GM18508 (cell line): ENCODE measurements around the gene IGF1R.

Experiments used
- ATAC-seq: cut with Tn5 transposase; IDR thresholded peaks from one replicate; pipeline ENCODE4 v1.9.1; 2021; ENCODE audit warnings: moderate number of reproducible peaks; ENCODE audit not compliant: insufficient read depth, unreplicated experiment

The IGF1R gene

GRCh38 chr15:98722209-98722608, 73.9 kb downstream of the IGF1R start:
- no peak for ATAC-seq

GRCh38 chr15:98722645-98723044, 74.3 kb downstream of the IGF1R start:
- ATAC-seq, result no peak

GRCh38 chr15:98723195-98723594, 74.9 kb downstream of the IGF1R start:
- ATAC-seq, result no peak

GRCh38 chr15:98724048-98724447, 75.7 kb downstream of the IGF1R start:
- ATAC-seq, result no peak

- no peak for ATAC-seq
Observed at GRCh38 chr15:98724494-98724893, 76.2 kb downstream of the IGF1R start.

- no peak for ATAC-seq
Observed at GRCh38 chr15:98725874-98726273, 77.5 kb downstream of the IGF1R start.

- ATAC-seq, result no peak
Observed at GRCh38 chr15:98727115-98728040, 79.0 kb downstream of the IGF1R start.

- ATAC-seq, result no peak
Observed at GRCh38 chr15:98728082-98728810, 79.9 kb downstream of the IGF1R start.

- no peak for ATAC-seq
Observed at GRCh38 chr15:98728811-98729160, 80.4 kb downstream of the IGF1R start.

- no peak for ATAC-seq
Observed at GRCh38 chr15:98729446-98730042, 81.2 kb downstream of the IGF1R start.

- no peak for ATAC-seq
Observed at GRCh38 chr15:98730860-98731711, 82.7 kb downstream of the IGF1R start.

- ATAC-seq, result no peak
Observed at GRCh38 chr15:98731712-98732450, 83.5 kb downstream of the IGF1R start.

GRCh38 chr15:98733098-98733497, 84.8 kb downstream of the IGF1R start:
- ATAC-seq, result no peak

- ATAC-seq, result no peak
Observed at GRCh38 chr15:98734466-98735199, 86.3 kb downstream of the IGF1R start.

GRCh38 chr15:98735304-98735703, 87.0 kb downstream of the IGF1R start:
- ATAC-seq, result no peak

GRCh38 chr15:98735895-98736617, 87.7 kb downstream of the IGF1R start:
- no peak for ATAC-seq

- ATAC-seq, result no peak
Observed at GRCh38 chr15:98737159-98737558, 88.8 kb downstream of the IGF1R start.

- ATAC-seq, result no peak
Observed at GRCh38 chr15:98737721-98738120, 89.4 kb downstream of the IGF1R start.
